Central memory CD8-positive, alpha-beta T cell (primary cell): ENCODE measurements around the gene ZNF792.
A peak's percentile ranks its signal among the peaks of the same experiment; 100 is the strongest.
"Not testable (repeated sequence)": the region's sequence is repeated elsewhere in the genome, so short reads cannot be mapped to it uniquely, and the experiment has no call there.

Source experiments
- ATAC-seq: fragments of 150-1000 bp; cut with Tn5 transposase; replicated peaks from 2 replicates; pipeline ENCODE4 v1.10.0; 2022; ENCODE audit warnings: mild to moderate bottlenecking, moderate FRiP score, moderate number of reproducible peaks; ENCODE audit not compliant: poor library complexity, severe bottlenecking; ENCODE audit errors: extremely low read depth
- DNase-seq, 2 donors: peaks; one replicate each; pipeline ENCODE4 v3.0.0; 2021; ENCODE audit warnings: low spot score in 2 of 2
- H3K27ac Mint-ChIP-seq: one replicate; pipeline ENCODE4 v1.8.0; 2022; ENCODE audit warnings: low read depth, mild to moderate bottlenecking, moderate library complexity, mixed read lengths
- H3K27me3 Mint-ChIP-seq: one replicate; pipeline ENCODE4 v1.8.0; 2022; ENCODE audit warnings: mixed read lengths
- H3K36me3 Mint-ChIP-seq: one replicate; pipeline ENCODE4 v1.8.0; 2022; ENCODE audit warnings: mild to moderate bottlenecking, moderate library complexity, mixed read lengths; ENCODE audit not compliant: insufficient read depth
- H3K4me1 Mint-ChIP-seq: one replicate; pipeline ENCODE4 v1.8.0; 2022; ENCODE audit warnings: mixed read lengths
- H3K4me3 Mint-ChIP-seq: one replicate; pipeline ENCODE4 v1.8.0; 2022; ENCODE audit warnings: mild to moderate bottlenecking, moderate library complexity, mixed read lengths
- H3K9me3 Mint-ChIP-seq: one replicate; pipeline ENCODE4 v1.8.0; 2022; ENCODE audit warnings: mixed read lengths

The ZNF792 gene

DNA sequence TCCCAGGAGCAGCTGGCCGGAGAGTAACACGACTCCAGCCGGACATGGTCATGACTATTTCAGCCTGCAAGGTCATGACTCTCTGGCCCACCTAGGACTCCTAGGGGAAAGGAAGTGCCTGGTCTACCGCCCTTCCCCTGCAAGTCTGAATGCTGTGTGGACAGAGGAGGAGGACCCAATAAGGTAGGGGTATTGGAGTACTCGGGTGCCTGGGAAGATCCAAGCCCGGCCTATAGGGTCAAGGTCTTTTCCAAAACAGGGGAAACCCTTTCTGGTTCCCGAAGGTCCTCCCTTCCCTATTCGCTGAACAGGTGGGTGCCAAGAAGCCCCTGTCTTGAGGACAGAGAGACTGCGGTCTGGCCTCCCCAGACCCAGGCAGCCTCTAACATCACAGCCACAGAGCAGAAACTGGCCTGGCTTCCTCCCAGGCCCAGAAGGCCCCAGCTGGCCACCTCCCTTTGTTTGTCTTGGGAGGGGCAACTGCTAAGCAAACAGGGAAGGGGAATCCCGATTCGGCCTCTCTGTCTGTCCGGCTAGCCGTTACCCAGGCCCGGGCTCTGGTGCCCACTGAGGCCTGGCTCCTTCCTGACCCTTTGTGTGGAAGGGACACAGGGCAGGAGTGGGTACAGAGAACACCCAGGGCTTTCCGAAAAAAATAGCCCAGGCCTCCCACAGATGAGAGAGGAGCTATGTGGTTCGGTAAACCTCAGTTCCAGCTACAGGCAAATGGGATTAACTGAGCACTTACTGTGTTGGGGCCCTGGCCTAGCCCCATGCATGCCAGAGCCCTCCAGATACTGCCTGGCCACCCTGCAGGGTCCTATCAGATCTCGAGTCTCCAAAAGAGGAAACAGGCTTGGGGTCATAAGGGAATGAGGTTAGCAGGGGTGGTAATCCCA lies 30.9 kb upstream of the ZNF792 start:
- ATAC-seq = no peak
- peaks cover 20% of the 10 kb centered on the region for H3K4me1 Mint-ChIP-seq
- H3K27ac Mint-ChIP-seq = no peak overlapping the region
- DNase-seq = no peak
- no peaks in the 10 kb centered on the region for H3K27me3 Mint-ChIP-seq
- no peak overlapping the region for H3K4me3 Mint-ChIP-seq
- H3K9me3 Mint-ChIP-seq = no peaks in the 10 kb centered on the region
- H3K36me3 Mint-ChIP-seq = peaks cover 9% of the 10 kb centered on the region

DNA sequence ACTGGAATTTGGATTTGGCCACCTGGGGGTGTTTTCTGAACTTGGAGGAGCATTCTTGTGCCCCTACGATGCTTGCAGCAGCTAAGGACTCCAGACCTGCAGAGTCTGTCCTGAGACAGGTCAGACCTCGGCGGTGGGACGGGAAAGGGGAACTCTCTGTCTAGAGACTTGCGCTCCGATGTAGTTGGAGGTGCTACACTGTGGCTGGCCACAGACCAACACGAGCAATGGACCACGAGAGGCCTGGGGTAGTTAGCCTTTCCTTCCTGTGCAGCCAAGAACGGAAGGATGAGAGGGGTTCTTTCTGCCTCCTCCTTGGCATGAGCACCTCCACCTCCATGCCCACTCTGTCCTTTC lies 30.2 kb upstream of the ZNF792 start:
- H3K36me3 Mint-ChIP-seq = peaks cover 9% of the 10 kb centered on the region
- DNase-seq = no peak
- no peak overlapping the region for H3K27ac Mint-ChIP-seq
- peaks cover 20% of the 10 kb centered on the region for H3K4me1 Mint-ChIP-seq
- H3K4me3 Mint-ChIP-seq = no peak overlapping the region
- H3K9me3 Mint-ChIP-seq = no peaks in the 10 kb centered on the region
- no peaks in the 10 kb centered on the region for H3K27me3 Mint-ChIP-seq
- no peak for ATAC-seq

DNA sequence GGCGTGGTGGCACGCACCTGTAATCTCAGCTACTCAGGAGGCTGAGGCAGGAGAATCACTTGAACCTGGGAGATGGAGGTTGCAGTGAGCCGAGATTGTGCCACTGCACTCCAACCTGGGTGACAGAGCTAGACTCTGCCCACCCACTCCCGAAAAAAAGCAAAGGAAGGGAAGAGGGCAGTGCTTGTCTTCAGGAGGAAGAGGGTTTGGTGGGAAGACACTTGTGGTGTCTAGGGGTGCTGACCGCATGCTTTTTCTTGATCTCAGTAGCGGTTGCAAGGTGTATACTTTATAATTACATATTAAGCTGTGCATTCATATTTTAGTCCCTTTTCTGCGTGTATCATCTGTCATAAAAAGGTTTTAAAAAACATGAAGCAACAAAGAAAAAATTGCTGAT lies 28.6 kb upstream of the ZNF792 start:
- DNase-seq, H3K9me3 Mint-ChIP-seq, H3K27ac Mint-ChIP-seq, H3K4me1 Mint-ChIP-seq, ATAC-seq, H3K36me3 Mint-ChIP-seq, H3K27me3 Mint-ChIP-seq, H3K4me3 Mint-ChIP-seq: not testable (repeated sequence)

DNA sequence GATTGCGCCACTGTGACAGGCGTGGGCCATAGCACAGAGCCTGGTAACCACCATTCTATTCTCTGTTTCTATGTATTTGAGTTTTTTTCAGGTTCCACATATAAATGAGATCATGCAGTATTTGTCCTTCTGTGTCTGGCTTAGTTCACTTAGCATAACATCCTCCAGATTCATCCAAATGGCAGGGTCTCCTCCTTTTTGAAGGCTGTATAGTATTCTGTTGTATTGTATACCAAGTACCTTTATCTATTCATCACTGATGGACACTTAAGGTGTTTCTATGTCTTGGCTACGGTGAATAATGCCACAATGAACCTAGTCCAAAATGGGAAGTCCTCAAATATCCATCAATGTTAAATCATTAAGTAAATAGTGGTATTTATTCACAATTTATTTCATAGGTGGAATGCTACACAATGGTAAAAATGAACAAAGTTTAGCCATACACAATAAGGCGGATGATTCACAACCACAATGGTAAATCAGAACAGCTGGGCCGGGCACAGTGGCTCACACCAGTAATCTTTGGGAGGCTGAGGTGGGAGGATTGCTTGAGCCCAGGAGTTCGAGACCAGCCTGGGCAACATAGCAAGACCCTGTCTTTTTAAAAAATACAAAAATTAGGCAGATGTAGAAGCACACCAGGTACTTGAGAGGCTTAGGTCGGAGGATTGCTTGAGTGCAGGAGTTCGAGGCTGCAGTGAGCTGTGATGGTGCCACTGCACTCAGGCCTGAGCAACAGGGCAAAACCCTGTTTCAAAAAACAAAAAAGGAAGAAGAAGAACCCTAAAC lies 27.7 kb upstream of the ZNF792 start:
- H3K36me3 Mint-ChIP-seq = no peaks in the 10 kb centered on the region
- H3K4me3 Mint-ChIP-seq = no peak overlapping the region
- H3K27me3 Mint-ChIP-seq = no peaks in the 10 kb centered on the region
- no peak for DNase-seq
- no peaks in the 10 kb centered on the region for H3K4me1 Mint-ChIP-seq
- no peak overlapping the region for H3K27ac Mint-ChIP-seq
- no peaks in the 10 kb centered on the region for H3K9me3 Mint-ChIP-seq
- no peak for ATAC-seq

DNA sequence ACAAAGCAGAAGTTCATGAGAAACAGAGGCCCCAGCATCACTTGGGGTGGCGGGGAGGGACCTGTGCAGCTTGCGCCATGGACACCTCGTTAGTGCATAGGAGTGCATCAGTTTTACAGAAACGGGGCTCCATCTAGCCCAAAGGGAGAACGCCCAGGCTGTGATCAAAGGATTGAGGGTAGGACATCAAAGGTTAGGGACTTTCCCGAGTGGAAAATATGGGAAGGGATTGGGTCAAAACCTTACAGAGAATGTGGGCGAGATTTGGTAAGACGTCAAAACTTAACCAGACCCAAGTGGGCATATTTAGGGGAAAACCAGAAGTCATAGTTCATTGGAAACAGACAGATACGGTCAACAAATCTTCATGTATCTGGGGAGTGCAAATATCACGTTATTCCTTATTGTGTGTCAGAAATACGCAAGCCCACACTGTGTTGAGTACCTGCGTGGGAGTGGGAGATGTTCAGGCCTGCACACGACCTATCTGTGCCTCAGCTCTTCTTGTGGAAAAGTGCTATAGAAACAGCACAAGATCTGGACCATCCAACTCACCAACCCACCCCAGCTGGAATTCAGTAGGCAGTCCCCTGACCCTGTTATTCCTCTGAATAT lies 26.7 kb upstream of the ZNF792 start:
- ATAC-seq (no peak), DNase-seq (no peak)
- H3K27ac Mint-ChIP-seq = no peak overlapping the region
- peaks cover 4% of the 10 kb centered on the region for H3K4me1 Mint-ChIP-seq
- no peaks in the 10 kb centered on the region for H3K27me3 Mint-ChIP-seq
- no peaks in the 10 kb centered on the region for H3K36me3 Mint-ChIP-seq
- H3K4me3 Mint-ChIP-seq = no peak overlapping the region
- no peaks in the 10 kb centered on the region for H3K9me3 Mint-ChIP-seq

DNA sequence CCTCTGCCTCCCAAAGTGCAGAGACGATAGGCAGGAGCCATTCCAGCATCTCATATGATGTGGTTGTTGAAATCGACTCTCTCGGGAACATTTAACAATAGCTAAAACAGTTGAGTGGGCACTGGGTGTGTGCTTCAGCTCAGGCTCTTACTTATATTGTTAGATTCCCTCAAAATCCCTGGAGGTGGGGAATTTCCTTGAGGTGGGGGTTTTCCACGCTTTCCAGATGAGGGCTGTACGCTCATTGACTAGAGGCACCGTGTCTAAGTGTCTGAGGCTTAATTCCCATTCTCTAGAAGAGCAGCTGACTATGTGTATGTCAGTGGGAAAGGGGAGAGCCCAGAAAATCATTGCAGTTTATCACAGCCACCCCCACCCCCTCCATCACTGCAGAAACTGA lies 25.3 kb upstream of the ZNF792 start:
- H3K27ac Mint-ChIP-seq = no peak overlapping the region
- ATAC-seq (no peak), DNase-seq (no peak)
- no peaks in the 10 kb centered on the region for H3K27me3 Mint-ChIP-seq
- no peaks in the 10 kb centered on the region for H3K9me3 Mint-ChIP-seq
- no peaks in the 10 kb centered on the region for H3K36me3 Mint-ChIP-seq
- H3K4me3 Mint-ChIP-seq = no peak overlapping the region
- peaks cover 11% of the 10 kb centered on the region for H3K4me1 Mint-ChIP-seq

DNA sequence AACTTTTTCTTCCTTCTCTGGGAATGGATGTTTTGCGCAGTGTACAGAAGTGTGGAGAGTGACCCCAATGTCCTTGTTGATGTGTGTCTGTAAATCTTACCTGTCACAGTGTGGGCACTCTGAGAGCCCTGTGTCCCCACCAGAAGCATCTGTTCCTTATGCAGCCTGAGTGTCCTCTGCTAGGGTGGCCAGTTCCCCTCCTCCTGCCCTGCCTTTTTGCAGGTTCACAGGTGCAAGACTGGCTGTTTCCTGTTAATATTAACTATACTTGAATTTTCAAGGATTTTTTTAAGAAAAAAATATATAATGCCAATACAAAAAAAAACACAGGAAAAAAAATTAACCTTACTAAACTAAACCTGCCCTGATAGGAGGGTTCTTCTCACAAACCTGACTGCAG lies 24.1 kb upstream of the ZNF792 start:
- no peaks in the 10 kb centered on the region for H3K36me3 Mint-ChIP-seq
- no peak for DNase-seq
- H3K27me3 Mint-ChIP-seq = no peaks in the 10 kb centered on the region
- H3K27ac Mint-ChIP-seq = no peak overlapping the region
- H3K9me3 Mint-ChIP-seq = no peaks in the 10 kb centered on the region
- H3K4me1 Mint-ChIP-seq = peaks cover 11% of the 10 kb centered on the region
- no peak overlapping the region for H3K4me3 Mint-ChIP-seq
- no peak for ATAC-seq

DNA sequence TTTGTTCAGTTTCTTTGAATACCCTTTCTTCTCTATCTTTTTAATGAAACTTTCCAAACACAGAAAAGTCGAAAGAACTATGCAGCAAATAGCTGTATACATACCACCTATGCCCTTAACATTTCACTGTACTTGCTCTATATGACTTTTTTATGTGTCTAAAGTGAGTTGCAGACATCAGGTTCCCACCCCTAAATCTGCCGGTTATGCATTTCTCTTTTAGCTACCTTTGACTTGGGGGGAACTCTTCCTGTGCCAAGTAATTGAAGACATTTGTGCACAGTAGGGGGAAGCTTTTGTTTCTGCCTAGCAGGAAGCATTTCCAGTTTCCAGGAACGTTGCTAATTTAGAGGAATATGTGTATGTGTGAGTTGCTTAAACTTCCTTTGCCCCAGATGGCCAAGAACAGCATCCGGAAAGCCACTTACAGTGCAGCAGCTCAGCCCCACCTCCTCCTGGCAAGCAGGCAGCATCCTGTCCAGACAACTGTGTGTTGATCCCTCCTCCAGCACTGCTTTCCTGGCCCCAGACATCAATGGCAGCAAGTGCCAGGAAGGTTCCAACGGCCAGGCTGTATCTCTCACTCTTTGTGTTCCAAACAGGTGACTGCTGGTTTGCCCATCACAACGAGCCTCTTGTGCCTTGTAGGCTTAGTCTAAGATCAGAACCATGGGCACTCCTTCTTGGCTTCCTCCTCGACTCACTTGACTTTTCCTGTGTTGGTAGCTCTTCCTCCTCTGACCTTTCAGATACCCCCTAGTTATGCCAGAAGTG lies 21.4 kb upstream of the ZNF792 start:
- Mint-ChIP-seq H3K27me3 (no peaks in the 10 kb centered on the region), H3K36me3 (no peaks in the 10 kb centered on the region), H3K4me3 (peak overlapping the region; percentile 15), H3K4me1 (peaks cover 11% of the 10 kb centered on the region), H3K9me3 (no peaks in the 10 kb centered on the region), H3K27ac (peak overlapping the region; percentile 33)
- DNase-seq = no peak
- no peak for ATAC-seq

DNA sequence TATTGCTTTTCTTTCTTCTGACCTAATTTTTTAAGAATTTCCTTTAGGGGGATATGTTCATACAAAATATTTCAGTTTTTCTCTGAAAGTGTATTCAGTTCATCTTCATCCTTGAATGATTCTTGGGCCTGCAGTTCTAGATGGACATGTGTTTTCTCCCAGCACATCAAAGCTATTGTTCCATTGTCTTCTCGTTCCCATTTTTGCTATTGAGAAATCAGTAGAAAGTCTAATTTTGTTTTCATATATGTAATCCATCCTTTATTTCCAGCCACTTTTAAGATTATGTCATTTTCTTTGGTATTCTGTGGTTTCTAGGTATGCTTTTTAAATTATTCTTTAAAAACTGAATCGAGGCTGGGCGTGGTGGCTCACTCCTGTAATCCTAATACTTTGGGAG lies 20.3 kb upstream of the ZNF792 start:
- no peaks in the 10 kb centered on the region for H3K36me3 Mint-ChIP-seq
- H3K4me1 Mint-ChIP-seq = peaks cover 11% of the 10 kb centered on the region
- H3K27me3 Mint-ChIP-seq = no peaks in the 10 kb centered on the region
- no peak overlapping the region for H3K27ac Mint-ChIP-seq
- H3K4me3 Mint-ChIP-seq = no peak overlapping the region
- DNase-seq (no peak), ATAC-seq (no peak)
- no peaks in the 10 kb centered on the region for H3K9me3 Mint-ChIP-seq

DNA sequence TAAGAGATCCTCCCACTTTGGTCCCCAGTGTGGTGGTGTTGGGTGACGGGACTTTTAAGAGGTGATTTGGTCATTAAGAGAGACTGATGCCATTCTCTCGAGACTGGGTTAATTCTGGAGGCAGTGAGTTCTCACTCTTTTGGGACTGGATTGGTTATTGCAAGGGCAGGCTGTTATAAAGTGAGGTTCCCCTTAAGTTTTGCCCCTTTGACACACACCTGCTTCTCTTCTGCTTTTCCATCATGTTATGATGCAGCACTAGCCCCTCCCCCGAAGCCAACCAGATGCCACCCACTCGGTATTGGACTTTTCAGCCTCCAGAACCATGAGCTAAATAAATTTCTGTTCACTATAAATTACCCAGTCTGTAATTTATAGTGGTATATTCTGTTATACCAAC lies 19.8 kb upstream of the ZNF792 start:
- no peaks in the 10 kb centered on the region for H3K9me3 Mint-ChIP-seq
- H3K4me3 Mint-ChIP-seq = no peak overlapping the region
- H3K27me3 Mint-ChIP-seq = no peaks in the 10 kb centered on the region
- H3K36me3 Mint-ChIP-seq = no peaks in the 10 kb centered on the region
- H3K27ac Mint-ChIP-seq = no peak overlapping the region
- DNase-seq (no peak), ATAC-seq (no peak)
- peaks cover 11% of the 10 kb centered on the region for H3K4me1 Mint-ChIP-seq

DNA sequence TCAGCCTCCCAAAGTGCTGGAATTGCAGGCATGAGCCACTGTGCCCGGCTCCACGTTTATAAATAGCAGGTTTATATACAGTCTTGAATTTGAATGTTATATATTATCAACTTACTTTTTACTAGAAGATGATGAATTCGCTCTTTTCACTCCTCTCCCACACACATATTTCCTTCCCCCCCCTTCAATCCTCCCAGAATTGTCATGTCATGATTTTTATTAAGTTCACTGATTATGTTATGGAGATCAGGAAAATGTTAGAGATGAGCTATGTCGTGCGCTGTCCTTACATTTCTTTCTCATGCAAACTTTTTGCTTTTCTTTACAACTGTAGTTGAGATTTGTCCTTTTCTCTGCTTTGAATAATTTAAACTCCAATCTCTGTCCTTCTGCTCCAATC lies 18.2 kb upstream of the ZNF792 start:
- ATAC-seq = no peak
- H3K36me3 Mint-ChIP-seq = no peaks in the 10 kb centered on the region
- H3K9me3 Mint-ChIP-seq = no peaks in the 10 kb centered on the region

DNA sequence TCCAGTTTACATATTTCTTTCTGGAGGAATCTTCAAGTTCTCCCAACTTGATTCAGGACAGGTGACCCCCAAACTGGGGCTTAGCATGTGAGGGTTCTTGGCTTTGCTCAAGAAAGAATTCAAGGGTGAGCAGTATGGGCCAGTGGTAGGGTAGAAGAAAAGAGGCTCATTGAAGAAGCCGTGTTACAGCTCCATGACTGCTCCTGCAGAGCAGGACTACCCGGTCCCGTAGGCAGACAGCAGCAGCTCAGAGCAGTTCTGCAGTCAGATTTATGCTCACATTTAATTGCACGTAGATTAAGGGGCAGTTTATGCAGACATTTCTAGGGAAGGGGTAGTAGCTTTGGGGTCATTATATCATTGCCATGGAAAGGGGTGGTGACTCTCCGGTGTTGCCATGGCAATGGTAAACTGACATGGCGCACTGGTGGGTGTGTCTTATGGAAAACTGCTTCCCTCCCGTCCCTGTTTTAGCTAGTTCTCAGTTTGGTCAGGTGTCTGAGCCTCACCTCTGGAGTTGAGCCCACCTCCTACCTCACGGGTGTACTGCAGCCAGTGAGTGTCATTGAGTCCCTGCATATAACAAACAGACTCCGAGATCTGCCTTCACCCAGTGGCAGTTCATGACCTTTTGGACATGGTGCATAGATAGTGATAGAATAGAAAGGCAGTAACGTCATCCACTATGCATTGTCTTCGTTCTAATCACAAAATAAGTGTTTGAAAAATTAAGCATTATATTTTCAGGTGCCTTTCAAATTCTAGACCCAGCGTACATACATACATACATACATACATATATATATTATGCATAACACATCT lies 16.0 kb upstream of the ZNF792 start:
- Mint-ChIP-seq H3K27ac (no peak overlapping the region), H3K4me3 (no peak overlapping the region), H3K36me3 (peaks cover 2% of the 10 kb centered on the region), H3K4me1 (peaks cover under 1% of the 10 kb centered on the region), H3K9me3 (peaks cover 5% of the 10 kb centered on the region), H3K27me3 (no peaks in the 10 kb centered on the region)
- DNase-seq (no peak), ATAC-seq (no peak)

More for the DNA sequence above, 18.2 kb upstream of the ZNF792 start:
- peaks cover 11% of the 10 kb centered on the region for H3K4me1 Mint-ChIP-seq
- no peak for DNase-seq
- no peak overlapping the region for H3K27ac Mint-ChIP-seq
- H3K4me3 Mint-ChIP-seq = no peak overlapping the region
- H3K27me3 Mint-ChIP-seq = no peaks in the 10 kb centered on the region
